Activated CD8-positive, alpha-beta memory T cell treated with anti-CD3 and anti-CD28 coated beads for 1 hour (primary cell): ENCODE data around the gene LZTS3.
"Not testable (repeated sequence)": the region's sequence is repeated elsewhere in the genome, so short reads cannot be mapped to it uniquely, and the experiment has no call there.

ENCODE experiments used
- DNase-seq, 2 donors: peaks; one replicate each; pipeline ENCODE4 v3.0.0-alpha.2; 2020; ENCODE audit warnings: low read depth in 1 of 2; ENCODE audit errors: extremely low read depth in 1 of 2

The LZTS3 gene

DNA sequence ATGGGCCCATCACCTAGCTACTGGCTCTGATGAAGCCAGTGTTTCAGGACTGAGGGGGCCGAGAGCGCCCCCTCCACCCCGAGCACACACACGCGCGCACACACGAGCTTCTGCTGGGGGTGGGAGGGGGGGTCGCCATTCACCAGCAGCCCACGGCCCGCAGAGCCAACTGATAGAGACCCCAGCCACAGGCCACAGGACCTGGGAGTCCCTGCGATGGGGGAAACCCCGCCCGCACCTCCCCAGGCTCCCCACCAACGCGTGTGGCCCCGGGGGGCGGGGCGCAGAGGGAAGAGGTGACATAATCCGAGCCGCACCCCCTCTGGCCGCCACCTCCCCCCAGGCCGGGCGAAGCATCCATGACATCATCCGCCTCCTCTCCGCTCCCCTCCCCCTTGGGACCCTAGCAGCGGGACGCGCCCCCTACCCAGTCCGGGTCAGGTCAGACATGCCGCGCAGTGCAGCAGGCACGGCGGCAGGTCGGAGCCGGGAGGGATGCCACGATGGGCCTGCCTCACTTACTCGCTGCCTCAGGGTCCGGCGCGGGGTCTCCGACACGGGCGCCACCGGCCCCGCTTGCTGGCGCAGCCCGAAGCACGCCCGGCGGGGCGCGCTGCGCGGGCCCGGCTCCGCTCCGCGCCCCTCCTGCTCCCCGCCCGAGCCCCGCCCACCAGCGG lies at the start of gene LZTS3:
TSS of gene LZTS3 (minus strand) at position 617 of the 677 bp plus-strand sequence. CDS start 6,386 bp downstream, outside the sequence.
- DNase-seq: peak; percentile 72 to 75

DNA sequence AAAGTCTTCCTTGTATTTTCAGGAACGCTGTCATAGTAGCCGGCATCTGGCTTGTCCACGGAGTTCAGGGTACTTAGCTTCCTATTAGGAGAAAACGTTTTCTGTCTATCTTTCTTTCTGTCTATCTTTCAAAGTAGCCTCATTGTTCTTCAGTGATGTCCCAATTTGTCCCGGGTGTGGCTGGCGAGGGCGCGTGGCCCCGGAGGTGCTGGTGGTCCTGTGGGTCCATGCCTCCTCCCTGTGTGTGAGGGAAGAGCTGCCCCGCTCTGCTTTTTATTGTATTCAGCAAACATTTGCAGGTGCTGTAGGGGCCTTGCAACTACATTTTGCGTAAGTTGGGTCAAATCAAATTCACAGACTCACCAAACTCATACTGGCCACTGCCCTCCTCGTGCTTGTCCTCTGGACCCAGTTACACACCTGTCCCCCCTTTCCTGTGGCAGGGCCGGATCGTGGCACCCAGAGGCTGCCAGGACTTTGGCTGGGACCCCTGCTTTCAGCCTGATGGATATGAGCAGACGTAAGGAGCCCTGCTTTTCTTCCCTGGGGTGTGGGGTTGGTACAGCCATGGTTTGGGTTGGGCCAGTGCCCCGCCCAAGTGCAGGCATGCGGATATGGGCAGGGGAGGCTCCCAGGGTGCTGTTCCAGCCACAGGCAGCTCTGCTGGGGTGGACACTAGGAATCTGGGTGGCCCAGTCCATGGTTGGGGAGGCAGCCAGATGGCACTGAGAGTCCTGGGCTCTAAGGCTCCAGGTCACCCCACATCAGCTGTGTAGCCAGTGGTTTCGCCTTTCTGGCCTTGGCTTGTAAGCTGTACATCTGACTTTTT lies 48.3 kb upstream of the LZTS3 start:
- DNase-seq: no peak

DNA sequence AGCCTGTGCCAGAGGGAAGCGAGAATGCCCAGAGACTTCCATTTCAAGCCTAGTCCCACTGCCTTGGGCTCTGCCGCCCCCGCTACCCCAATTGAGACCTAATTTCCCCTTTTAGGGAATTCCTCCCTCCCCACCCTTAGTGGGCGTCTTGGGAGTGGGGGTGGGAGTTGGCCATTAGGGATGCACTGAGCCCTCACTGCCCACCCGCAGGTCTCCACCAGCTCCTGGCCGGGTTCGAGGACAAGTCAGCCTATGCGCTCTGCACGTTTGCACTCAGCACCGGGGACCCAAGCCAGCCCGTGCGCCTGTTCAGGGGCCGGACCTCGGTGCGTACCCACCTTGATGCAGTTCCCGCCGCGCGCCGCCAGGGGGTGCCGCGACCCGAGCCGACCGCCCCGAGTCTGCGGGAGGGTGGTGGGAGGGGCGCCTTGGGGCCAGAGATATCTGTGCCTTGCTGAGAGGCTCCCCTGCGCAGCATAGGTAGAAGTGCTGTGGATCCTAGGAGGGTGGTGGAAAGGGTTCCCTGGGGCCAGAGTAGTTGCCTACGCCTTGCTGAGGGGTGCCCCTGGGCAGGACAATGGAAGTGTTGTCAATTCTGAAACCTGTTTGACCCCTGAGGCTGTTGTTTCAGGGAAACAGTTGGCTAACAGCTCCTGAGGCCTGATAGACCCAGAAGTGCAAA lies 45.1 kb upstream of the LZTS3 start:
- peak; percentile 32 to 63 for DNase-seq

DNA sequence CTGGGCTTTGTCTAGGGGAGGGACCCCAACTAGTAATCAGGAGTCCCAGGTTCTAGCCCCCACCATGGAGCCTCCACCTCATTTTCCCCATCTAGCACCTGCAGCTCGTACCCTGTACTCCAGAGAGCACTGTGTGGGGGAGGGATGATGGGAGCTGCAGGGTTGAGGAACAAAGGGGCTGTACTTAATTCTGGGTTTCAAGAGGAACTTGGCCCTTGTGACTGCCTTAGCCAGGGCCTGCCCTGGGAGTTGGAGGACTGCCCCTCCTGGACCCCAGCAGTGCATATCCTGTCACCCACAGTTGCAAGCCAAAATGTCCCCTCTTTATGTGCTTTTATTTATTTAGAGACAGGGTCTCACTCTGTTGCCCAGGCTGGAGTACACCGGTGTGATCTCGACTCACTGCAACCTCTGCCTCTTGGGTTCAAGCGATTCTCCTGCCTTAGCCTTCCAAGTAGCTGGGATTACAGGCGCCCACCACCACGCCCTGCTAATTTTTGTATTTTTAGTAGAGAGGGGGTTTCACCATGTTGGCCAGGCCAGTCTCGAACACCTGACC lies 42.1 kb upstream of the LZTS3 start:
- DNase-seq: not testable (repeated sequence)

DNA sequence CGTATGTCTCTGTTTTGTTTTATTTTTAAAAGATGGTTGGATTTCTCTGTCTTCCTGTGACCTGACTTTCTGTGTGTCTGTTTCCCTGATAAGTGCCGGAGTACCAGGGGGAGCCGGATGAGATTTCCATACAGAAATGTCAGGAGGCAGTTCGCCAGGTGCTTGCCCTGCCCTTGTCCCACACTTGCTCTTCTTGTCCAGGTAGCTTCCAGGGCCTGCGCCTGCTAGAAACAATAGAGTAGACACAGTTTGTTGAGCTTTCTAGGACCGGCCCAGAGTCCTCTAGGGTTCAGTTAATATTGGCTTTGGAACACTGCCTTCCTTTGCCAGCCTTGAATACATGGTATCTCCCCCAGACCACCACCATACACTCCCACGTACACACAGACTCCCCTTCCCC lies 39.9 kb upstream of the LZTS3 start:
- DNase-seq: no peak

DNA sequence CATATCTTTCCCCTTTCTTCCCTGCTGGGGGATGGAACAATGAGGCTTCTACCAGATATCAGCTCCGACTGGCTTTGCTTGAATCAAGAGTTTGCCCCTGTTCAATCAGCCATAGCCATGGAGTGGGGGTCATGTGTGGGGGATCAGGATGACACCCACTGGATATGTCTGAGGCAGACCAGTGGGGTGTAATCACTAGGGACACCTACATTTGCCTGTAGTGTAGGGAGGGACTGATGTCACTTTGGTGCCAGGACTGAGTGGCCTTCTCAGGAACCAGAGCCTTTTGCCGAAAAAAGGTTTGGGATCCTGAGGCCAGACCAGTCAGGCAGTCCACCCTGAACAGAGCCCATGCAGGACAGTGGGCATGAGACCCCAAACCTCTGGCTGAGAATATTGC lies 37.0 kb upstream of the LZTS3 start:
- no peak for DNase-seq

DNA sequence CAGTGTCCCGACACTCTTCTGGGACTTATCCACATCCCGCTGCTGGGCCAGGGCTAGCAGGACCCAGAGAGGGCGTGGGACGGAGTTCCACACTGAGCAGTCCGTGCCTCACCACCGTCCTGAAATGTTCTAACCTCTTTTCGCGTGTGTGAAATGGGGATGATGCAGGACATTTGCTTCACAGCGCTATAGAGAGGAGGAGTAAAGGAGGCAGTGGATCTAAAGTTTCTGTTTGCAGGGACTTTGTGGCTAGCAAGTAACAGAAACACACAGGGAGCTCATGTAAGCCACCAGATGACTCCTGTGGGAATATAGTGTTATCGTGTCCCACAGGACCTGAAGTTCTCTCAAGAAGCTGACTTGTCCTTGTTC lies 36.6 kb upstream of the LZTS3 start:
- no peak for DNase-seq

DNA sequence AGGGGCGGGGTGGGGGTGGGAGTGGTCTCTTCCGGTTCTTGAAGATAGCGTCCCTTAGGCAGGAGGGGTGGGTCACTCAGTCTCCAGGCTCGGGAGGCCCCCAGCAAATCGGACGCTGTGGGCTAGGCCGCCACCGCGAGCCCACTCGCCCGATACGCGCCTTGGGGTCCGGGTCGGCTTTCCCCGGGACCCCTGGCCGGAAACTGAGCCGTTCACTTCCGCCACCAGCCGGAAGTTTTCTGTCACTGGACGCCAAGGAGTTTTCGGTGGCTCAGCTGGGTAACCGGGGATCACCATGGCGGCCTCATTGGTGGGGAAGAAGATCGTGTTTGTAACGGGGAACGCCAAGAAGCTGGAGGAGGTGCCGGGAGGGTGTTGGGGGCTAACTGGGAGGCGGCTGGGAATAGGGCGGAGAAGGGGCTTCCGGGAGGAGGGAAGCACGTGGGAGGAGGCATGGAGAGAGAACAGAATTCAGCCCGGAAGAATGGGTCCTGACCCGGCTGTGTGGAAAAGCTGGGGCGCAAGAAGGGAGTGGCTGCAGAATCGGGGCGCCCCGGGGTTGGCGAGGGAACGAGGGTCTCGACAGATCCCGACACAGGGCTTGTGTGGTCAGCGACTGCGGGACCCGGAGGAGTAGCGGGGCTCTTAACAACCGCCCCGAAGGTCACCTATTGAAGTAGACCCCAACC lies 36.1 kb upstream of the LZTS3 start, which contains the start of gene ITPA:
TSS of gene ITPA (plus strand) at position 242 of the 689 bp plus-strand sequence. CDS start at position 296, 54 bp downstream.
- peak in 1 of 2 donors; percentile 33 for DNase-seq

DNA sequence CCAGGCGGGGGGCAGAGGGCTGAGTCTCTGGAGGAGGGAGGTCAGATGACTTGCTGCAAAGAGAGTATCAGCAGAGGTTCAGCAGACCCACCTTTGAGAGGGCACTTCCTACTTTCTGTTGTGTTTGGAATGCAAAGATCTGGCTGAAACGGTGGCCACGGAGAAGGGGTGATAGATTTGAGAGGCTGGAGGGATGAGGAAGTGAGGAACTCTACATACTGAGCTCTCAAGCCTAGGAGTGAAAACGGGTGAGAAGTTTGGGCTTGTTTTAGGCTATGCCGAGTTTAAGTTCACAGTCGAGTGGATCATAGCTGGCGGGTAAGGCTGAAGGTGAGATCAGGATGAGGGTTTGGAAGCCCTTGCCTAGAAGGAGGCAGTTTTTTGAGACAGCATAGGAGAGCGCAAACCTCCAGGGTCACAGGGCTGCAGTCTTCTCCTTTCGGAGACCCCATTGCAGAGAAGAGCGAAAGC lies 35.5 kb upstream of the LZTS3 start:
- no peak for DNase-seq

DNA sequence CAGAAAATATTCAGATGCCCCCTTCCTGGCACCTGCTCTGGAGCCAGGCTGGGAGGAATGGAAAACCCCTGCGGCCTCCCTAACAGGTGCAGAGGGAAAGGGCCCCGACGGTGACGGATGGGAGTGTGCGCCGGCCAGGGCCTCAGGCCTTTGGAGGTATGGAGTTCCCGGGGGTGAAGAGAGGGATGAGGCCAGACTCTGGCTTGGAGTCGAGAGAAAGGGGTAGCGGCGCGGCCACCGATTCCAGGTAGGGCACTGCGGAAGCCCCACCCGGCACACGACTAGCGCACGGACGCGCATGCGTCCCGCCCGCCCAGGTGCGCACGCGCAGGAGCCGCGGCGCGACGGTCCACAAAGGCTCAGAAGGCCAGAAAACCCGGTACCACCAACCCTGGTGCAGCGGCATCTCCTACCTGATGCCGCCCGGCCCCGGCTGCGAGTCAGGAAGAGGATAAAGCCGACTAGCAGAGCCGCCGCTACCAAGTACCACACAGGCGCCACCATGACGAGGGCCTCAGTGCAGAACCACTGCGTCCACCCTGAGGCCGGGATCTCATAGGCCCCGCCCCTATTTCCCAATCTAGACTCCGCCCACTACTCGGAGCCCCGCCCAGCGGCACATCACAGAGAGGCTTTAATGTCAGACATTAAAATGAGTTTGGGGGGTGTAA lies 30.9 kb upstream of the LZTS3 start, which contains the start of gene DDRGK1:
TSS of gene DDRGK1 (minus strand) at position 559 of the 671 bp plus-strand sequence. CDS start at position 504, 55 bp downstream.
- DNase-seq: peak; percentile 72 to 83

DNA sequence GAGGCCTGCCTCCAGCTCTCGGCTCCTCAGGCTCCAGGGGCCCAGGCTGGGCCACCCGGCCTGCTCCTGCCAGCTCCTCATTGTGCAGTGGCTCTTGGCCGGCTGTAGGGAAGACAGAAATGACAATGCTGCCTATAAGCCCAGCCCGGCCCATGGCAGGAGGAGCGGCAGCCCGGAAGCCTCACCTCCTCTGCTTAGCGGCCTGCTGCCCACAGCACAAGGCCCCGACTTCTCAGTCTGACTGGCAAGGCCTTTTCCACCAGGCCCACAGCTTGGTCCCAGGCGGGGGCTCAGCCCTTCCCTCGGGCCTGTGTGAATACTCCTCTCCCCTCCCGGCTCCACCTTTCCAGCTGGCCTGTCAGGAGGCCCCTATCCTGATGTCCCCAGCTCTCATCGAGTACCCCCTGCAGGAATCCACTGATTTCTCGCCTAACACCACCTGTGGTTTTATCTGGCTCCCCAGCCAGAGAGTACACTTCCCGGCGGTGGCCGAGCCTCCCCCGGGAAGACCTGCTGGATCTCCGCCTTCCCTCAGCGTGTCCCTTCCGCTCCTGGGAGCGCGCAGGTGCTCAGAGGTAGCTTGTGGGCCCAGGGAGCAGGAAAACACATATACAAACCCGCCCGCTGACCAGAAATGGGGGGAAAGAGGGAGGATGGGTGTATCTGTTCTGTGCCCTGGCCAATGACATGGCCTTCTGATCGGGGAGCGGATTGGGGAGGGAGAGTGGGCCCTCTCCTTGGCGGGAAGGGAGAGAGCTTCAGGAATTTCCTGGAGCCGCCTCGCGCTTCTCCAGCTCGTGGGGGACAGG lies 30.2 kb upstream of the LZTS3 start:
- no peak for DNase-seq

DNA sequence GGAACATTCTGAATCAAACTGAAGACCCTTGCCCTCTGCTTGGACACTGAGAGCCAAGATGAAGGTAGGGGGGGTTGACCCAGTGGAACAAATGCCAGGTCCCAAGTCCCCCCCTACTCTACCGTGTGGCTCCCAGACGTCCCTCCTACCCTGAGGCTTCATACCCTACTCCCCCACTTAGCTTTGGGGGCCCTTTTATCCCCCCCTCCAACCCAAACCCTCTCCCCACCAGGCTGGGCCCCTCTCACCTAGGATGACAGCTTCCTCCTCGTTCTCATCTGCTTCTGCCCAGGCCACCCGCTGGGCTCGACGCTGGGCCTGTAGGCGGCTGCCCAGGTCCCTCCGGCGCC lies 29.6 kb upstream of the LZTS3 start:
- no peak for DNase-seq

DNA sequence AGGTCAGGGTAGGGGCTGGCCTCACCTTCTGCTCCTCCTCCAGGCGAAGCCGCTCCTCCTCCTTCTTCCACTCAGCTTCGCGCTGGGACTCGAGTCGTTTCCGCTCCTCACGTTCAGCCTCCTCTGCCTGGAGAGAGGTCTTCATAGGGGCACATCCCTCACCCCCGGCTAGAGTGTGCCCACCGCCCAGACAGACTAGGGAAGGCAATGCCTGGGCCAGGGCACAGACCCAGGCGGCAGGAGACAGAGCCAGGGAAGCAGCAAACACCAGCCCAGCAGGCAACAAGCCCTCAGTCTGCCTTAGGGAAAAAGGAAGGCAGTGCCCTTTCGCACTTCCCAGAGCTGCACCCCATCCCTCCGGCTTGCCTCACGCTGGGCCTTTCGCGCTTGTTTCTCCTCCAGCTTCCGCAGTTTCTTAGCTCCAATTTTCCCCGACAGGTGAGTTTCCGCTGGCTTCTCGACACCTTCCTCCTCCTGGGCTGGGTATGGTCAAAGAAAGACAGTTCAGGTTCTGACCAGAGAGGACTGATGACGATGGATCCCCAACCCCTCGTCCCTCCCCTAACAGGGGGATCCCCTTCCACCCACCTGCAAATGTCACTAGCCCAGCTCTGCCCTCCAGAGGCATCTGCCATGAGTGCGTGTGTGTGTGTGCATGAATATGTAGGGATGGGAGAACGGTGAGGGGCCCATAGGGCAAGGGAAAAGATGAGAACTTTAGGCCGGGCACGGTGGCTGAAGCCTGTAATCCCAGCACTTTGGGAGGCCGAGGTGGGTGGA lies 26.8 kb upstream of the LZTS3 start:
- DNase-seq: no peak

DNA sequence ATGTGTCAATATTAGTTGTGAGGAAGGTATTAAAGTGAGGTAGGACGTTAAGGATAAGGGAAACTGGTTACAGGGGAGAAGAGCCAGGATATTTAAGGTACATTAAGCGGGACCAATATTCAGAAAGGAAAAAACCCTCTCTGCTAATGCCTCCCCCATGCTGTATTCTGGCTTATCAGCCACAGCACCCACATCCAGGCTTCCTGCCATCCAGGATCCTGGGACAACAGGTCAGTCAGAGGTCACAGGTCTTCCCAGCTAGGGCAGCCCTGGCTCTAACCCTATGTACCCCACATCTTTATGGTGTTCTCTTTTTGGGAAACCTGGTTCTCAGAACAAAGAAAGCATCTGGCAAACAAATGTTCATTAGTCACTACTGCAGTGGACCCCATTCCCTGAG lies 25.9 kb upstream of the LZTS3 start:
- DNase-seq: no peak

DNA sequence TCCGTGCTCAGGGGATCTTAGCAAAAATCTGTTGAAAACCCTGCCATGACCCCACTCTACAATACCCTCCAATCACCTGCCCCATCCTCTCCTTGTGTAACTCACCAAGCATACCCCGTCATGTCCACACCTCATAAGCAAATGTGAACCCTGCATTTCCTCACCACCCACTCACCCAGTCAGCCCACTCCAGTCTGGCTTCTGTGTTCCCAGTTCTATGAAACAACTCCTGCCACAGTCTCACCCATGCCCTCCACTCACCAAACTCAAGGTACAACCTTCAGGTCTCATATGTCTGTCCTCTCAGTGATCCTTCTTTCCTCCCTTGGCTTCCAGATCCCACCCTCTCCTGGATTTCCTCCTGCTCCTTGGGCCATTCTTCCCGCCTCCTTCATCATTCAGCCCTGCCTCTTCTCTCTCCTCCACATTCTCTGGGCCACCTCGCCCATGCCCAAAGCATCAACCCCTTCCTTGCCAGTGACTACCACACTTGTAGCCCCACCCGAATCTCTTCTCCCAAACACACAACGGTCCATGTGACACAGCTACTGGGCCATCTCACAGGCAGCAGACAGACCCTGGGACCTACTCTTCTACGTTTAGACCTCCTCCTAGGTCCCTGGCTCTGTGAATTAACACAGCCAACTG lies 22.4 kb upstream of the LZTS3 start:
- DNase-seq: no peak

DNA sequence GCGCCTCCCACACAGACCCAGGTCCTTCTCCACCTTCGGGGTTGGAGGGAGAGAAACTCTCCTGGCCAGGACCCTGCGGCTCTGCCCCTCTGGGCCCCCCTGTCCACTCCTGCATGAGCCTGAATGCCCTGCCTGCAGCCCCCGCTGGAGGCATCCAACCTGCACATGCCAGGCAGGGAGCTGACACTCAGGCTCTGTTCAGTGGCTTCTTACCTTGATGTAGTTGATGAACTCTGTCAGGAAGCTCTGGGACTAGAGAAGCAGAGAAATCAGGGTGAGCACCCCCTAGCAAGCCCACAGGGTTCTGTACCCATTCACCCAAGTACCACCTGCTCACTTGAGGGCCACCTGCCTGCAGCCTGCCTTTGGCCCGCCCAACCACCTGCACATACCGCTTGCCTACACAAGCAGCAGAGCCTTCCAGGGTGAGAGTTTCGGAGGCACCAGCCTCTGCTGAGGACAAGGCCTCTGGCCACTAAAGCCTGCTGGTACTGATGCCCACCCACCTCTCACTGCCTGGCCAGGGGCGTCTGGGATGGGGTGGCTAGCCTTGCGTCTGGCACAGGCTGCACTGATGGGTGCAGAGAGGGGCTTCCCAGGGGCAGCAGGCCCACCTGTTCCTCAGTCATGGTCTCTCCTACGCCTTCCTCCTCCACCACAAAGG lies 21.4 kb upstream of the LZTS3 start:
- no peak for DNase-seq
